HepG2 (cell line): ENCODE data around the gene C19orf73.

ENCODE experiments used
- HOXA9 ChIP-seq: sonication (generic); formaldehyde crosslinking; IDR thresholded peaks from 2 replicates; pipeline ENCODE4 v1.8.1; 2022; ENCODE audit warnings: missing genetic modification reagents, mild to moderate bottlenecking, moderate library complexity, borderline replicate concordance
- MTF2 ChIP-seq: sonication (generic); formaldehyde crosslinking; IDR thresholded peaks from 2 replicates; pipeline ENCODE4 v1.5.0; 2020; ENCODE audit warnings: missing genetic modification reagents, borderline replicate concordance
- NFYB ChIP-seq: sonication (generic); formaldehyde crosslinking; IDR thresholded peaks from 2 replicates; pipeline ENCODE4 v1.4.0; 2020; ENCODE audit warnings: missing genetic modification reagents
- RAD21 ChIP-seq: fragments of 450-650 bp; formaldehyde crosslinking; IDR thresholded peaks from 2 replicates; pipeline ENCODE4 v1.5.0; 2020; ENCODE audit warnings: mild to moderate bottlenecking
- ZNF660 ChIP-seq: sonication (generic); formaldehyde crosslinking; IDR thresholded peaks from 2 replicates; pipeline ENCODE4 v1.5.1; 2020; ENCODE audit warnings: mild to moderate bottlenecking, low read depth, missing genetic modification reagents, borderline replicate concordance
- TF ChIP-seq, protein P1 (sequence below): sonication (generic); formaldehyde crosslinking; IDR thresholded peaks from 2 replicates; pipeline ENCODE4 v1.5.0; 2020; ENCODE audit warnings: mild to moderate bottlenecking, missing genetic modification reagents, moderate library complexity
- TF ChIP-seq, protein P2 (sequence below): sonication (generic); formaldehyde crosslinking; conservative IDR thresholded peaks from 2 replicates; pipeline ENCODE4 v1.4.0; 2020; ENCODE audit warnings: missing genetic modification reagents
- TF ChIP-seq, protein P3 (sequence below): sonication (generic); formaldehyde crosslinking; IDR thresholded peaks from 2 replicates; pipeline ENCODE4 v1.9.0; 2021; ENCODE audit warnings: missing genetic modification reagents, mild to moderate bottlenecking, borderline replicate concordance

DNA sequence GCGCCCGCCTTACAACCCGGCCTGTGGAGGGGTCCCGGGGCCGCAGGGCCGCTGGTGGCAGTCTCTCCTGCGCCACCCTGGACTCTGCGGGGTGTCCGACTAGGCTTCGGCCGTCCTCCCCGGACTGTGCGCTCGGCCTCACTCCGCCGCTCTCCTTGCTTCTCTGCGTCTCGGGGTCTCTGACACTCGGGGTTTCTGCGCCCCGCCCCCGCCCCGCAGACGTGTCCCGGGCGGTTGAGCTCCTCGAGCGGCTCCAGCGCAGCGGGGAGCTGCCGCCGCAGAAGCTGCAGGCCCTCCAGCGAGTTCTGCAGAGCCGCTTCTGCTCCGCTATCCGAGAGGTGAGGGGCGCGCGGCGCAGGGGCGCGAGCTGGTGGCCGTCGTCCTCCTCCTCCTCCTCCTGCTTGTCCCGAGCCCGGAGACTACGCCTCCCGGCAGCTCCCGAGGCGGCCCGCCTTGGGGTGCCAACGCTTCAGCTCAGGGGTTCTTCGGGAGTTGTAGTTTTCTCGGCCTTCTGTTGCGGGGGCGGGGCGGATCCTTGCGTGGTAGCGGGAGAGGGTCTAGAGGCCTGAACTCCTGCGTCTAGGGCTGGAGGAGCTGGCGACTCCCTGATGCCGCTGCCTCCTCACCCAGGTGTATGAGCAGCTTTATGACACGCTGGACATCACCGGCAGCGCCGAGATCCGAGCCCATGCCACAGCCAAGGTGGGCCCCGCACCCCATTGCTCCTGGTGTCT, 4.1 kb downstream of the C19orf73 start:
- TF ChIP-seq ZNF660 (CRISPR knock-in tag) (no peak), NFYB (no peak), HOXA9 (CRISPR knock-in tag) (no peak), RAD21 (CRISPR knock-in tag) (no peak), MTF2 (CRISPR knock-in tag) (no peak)
- TF ChIP-seq, protein P1, sequence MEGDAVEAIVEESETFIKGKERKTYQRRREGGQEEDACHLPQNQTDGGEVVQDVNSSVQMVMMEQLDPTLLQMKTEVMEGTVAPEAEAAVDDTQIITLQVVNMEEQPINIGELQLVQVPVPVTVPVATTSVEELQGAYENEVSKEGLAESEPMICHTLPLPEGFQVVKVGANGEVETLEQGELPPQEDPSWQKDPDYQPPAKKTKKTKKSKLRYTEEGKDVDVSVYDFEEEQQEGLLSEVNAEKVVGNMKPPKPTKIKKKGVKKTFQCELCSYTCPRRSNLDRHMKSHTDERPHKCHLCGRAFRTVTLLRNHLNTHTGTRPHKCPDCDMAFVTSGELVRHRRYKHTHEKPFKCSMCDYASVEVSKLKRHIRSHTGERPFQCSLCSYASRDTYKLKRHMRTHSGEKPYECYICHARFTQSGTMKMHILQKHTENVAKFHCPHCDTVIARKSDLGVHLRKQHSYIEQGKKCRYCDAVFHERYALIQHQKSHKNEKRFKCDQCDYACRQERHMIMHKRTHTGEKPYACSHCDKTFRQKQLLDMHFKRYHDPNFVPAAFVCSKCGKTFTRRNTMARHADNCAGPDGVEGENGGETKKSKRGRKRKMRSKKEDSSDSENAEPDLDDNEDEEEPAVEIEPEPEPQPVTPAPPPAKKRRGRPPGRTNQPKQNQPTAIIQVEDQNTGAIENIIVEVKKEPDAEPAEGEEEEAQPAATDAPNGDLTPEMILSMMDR (CRISPR knock-in tag): no peak
- TF ChIP-seq, protein P2, sequence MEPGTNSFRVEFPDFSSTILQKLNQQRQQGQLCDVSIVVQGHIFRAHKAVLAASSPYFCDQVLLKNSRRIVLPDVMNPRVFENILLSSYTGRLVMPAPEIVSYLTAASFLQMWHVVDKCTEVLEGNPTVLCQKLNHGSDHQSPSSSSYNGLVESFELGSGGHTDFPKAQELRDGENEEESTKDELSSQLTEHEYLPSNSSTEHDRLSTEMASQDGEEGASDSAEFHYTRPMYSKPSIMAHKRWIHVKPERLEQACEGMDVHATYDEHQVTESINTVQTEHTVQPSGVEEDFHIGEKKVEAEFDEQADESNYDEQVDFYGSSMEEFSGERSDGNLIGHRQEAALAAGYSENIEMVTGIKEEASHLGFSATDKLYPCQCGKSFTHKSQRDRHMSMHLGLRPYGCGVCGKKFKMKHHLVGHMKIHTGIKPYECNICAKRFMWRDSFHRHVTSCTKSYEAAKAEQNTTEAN (CRISPR knock-in tag): no peak
- TF ChIP-seq, protein P3, sequence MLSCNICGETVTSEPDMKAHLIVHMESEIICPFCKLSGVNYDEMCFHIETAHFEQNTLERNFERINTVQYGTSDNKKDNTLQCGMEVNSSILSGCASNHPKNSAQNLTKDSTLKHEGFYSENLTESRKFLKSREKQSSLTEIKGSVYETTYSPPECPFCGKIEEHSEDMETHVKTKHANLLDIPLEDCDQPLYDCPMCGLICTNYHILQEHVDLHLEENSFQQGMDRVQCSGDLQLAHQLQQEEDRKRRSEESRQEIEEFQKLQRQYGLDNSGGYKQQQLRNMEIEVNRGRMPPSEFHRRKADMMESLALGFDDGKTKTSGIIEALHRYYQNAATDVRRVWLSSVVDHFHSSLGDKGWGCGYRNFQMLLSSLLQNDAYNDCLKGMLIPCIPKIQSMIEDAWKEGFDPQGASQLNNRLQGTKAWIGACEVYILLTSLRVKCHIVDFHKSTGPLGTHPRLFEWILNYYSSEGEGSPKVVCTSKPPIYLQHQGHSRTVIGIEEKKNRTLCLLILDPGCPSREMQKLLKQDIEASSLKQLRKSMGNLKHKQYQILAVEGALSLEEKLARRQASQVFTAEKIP (CRISPR knock-in tag): no peak
